ENCODE results near the gene CSRNP3.

GRCh38 chr2:165560377-165560988 is 91.0 kb downstream of the CSRNP3 start:
- no peak for TF ChIP-seq CTCF (IDR thresholded peaks at IDR 0.05)
- no peak for TF ChIP-seq EZH2 (IDR thresholded peaks at IDR 0.05; ENCODE audit: borderline replicate concordance, insufficient read depth, low read depth, low read length, poor library complexity, severe bottlenecking)
